GM19035 (cell line): ENCODE measurements around the gene GPS1.

Experiments used
- ATAC-seq: cut with Tn5 transposase; IDR thresholded peaks from one replicate; pipeline ENCODE4 v1.9.1; 2021; ENCODE audit not compliant: unreplicated experiment

The GPS1 gene

DNA sequence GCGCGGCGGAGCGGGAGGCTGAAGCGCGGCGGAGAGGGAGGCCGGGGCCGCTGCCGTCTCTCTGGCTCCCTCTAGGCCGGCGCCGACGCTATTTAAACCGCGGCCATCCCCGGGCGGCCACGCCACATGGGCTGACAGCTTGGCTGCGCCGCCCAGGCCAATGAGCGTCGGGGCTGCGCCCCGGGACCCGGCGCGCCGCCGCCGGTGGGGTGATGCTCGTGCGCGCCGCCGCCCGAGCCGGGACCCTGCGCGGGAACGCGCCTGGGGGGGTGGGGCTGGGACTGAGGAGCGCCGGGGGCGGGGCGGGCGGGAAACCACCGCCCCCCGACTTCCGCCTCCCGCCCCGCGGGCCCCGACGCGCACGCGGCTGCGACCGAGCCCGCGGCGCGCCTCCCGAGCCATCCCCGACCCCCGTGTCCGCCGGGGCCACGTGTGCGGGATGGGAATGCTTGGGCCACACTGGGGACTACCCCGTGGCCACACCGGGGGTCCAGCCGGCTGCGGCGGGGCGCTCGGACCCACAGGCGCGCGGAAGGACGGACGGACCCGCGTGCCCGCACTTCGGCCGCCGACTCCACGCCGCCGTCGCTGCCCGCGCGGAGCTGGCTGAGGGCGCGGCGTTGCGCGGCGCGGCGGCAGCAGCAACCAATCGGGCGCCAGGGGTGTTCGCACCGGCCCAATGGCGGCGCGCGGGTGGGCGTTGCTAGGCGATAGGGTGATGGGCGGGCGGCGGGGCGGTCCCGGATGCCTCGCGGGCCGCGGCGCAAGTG is 46.7 kb downstream of the GPS1 start, which contains the start of gene FASN:
FASN (minus strand) TSS at position 68 of the 770 bp plus-strand sequence. CDS start 1,791 bp downstream, outside the sequence.
- peak; percentile 70 for ATAC-seq

DNA sequence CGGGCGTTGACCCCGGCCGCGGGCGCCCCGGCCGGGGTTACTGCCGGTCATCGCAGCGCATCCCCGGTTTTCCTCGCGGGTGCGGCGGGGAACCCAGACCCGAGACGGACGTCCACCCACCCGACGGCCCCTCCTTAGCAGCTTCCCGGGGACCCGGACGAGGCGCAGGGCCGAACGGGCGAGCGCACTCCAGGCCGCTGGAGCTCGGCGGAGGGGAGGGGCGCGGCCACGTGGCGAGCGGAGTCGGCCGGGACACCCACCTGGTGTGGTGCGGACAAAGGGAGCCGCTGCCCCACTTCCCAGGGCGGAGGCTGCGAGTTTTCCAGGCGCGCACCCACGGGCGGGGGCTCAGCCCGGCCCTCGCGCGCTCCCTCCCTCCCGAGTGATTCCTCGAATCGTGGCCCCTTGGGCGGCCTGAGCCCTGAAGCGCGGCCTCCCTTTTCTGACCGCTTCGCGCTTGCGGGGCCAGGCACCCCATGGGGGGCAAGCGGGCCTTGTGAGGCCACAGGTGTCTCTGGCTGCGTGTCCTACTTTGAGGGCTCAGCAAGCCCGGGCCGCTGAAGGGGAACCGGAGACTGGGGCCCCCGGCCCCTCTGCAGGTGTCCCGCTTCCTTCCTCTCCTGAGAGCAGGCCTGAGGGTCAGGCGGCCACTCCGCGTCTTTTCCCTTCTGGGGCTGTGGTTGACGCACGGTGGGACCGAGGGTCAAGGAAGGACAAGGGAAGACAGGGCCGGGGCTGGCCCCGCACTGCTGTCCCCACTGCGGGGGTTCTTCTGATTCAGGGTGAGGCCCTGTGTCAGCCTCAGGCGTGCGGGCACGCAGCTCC is 47.5 kb downstream of the GPS1 start:
- ATAC-seq: peak; percentile 12

DNA sequence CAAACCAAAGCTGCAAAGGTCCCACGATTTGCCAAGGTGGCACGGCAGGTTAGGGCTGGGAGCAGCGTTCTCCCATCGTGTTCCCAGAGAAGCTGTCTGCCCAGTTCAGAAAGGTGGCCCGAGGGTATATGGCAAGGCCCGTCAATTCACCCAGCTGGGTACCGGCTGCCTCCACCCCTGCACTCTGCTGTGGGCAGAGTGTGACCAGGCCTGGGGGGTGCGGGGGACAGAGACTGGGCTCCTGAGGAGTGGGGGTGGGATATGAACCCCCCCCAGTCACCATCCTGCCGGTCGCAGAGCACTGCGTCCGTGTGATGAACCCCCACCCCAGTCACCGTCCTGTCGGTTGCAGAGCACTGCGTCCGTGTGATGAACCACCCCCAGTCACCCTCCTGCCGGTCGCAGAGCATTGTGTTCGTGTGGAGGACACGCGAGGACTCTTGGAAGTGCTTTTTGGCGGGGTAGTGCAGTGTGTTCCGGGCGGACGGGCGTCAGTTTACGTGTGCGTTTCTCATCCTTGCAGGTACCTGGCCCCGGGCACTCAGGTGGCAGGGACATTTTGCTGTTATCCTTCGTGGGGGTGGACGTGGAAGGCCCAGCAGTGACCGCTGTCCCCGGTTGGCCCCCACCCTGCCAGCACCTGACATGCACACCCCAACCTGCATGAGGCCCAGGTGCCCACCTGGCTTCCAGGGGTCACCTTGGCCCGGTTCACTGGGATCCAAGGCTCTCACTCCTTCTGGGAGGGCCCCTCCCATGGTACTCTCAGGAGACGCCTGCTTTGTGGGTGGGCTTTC is 49.0 kb downstream of the GPS1 start:
- no peak for ATAC-seq

DNA sequence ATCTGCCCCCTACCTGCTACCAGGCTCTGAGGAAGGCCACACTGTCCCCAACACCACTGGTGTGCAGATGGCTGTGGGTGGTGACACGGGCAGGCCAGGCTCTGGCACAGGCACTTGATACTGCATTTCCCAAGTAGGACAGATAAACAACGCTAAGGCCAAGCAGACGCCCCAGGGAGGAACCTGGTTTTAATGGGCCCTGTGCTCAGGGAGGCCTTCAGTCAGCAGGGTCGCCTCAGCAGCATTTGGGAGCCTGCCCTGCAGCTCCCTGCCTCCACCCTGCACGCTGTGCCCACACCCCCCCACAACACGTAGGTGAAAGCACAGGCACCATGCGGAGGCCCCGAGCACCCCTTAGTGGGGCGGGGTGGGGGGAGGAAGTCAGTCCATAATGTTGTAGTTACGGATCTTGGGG is 49.6 kb downstream of the GPS1 start:
- ATAC-seq: no peak

DNA sequence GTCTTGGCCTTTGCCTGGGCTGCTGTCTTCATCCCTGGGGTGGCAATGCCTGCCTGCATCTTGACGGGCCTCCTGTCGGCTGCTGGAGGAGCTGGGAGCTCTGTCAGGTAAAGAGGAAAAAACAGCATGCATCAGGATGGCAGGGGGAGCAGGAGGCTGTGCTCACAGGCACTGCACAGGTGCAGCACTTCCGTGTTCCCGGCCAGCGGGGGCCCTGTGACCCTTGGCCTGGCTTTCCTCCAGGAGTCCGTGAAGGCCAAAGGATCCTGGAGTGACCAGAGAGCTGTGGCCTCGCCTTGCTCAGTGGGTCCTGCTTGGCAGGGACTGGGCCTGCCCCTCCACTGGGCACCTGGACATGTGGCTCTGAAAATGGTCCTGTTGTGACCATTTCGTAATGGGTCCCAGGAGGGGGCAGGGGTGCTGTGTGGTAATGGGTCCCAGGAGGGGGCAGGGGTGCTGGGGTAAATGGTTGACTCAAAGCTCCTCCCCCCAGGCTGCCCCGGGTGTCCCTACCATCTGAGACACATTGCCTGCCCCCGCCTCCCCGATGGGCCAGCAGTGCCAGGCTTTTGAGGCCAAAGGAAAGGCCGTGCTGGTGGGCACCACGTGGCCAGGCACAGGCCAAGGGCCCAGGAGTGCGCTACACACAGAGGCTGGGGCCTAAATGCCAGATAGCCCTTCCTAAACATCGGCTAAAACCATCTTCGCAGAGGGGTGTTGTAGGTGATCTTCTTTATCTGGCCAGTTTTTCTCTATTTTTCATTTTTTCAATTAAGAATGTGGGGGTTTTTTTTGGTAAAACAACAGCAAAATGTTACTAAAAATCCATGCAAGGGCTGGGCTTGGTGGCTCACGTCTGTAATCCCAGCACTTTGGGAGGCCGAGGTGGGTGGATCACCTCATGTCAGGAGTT is 50.3 kb downstream of the GPS1 start:
- ATAC-seq: no peak

DNA sequence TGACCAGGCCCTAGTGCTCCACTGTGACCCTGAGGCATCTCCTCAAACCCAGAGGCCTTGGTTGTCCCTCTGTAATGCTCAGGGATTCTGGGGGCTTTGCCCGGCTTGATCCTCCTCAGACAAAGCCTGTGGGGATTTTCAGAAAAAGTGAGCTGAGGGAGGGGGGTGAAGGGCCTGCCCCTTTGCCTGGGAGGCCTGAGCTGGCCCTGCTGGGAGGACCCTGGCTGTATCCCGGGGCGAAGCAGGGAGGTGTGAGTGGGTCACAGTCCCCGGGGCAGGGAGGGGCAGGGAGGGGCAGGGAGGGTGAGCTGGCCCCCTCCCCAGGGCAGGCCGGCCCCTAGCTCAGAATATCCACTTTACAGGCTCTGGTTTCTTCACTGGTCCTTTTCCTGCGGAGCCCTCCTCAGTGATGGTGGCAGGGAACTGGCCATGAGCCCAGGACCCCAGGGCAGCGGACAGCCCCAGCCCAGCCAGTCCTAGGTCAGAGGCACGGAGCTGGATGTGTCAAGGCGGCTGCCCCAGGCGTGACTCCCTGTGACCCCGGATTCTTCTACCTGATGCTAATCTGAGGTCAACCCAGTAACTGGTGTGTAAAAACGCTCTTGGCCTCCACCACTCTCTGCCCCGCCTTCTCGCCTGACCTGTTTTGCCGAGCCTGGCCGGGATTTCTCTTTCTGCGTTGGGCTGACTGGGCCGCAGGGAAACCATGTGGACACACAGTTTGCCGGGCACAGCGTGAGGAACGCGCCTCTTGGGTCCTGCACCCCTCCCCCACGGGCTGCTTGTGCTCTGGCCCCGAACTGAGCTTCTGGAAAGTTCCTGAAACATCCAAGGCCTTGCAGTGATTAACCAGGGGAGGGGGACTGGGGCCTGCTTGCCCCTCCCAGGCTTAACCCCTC is 52.1 kb downstream of the GPS1 start:
- ATAC-seq: no peak

DNA sequence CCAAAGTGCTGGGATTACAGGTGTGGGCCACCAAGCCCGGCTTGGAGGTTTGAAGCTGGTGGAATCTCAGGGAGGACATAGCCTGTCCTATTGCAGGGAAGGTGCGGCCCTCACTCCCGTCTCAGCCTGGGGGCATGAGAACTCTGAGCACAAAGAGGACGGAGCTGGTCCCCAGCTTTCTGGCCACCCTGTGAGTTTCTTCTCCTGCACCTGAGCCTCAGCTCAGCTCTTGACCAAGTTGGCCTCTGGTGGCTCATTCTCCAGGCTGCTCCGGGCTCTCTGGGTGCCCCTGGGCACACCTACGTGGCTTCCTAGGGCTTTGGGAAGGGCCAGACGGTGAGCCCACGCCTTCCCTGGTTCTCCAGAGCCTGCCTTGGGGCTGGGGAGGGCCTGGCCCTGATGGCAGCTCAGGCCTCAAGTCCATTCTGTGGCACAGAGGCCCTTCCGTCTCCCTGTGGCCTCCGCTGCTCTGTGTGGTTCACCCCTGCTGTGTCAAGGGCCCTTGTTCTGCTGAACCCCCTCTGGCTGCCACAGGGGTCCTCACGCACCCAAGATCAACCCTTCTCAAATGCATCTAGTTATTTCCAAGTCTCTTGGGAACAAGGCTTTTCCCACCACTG is 53.2 kb downstream of the GPS1 start:
- no peak for ATAC-seq

DNA sequence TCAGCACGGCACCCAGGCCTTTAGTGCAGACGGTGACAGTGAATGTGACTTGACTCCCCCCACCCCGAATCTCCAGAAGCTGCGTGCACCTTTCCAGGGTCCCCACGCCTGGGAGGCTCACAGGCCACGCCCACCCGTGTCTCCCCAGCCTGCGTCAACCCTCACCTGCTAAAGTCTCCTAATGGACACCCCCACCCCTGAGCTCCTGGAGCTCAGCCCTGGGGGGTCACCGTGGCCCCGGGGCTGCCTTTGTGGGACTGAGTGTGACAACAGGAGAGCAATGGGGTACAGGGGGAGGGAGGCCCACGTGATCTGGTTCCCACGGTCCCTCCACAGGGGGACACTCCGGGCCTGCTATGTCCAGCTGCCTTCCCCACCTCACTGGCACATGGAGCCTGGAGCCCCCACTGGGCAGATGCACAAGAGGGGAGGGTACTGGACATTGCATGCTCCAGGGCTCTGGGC is 53.8 kb downstream of the GPS1 start:
- ATAC-seq: no peak

DNA sequence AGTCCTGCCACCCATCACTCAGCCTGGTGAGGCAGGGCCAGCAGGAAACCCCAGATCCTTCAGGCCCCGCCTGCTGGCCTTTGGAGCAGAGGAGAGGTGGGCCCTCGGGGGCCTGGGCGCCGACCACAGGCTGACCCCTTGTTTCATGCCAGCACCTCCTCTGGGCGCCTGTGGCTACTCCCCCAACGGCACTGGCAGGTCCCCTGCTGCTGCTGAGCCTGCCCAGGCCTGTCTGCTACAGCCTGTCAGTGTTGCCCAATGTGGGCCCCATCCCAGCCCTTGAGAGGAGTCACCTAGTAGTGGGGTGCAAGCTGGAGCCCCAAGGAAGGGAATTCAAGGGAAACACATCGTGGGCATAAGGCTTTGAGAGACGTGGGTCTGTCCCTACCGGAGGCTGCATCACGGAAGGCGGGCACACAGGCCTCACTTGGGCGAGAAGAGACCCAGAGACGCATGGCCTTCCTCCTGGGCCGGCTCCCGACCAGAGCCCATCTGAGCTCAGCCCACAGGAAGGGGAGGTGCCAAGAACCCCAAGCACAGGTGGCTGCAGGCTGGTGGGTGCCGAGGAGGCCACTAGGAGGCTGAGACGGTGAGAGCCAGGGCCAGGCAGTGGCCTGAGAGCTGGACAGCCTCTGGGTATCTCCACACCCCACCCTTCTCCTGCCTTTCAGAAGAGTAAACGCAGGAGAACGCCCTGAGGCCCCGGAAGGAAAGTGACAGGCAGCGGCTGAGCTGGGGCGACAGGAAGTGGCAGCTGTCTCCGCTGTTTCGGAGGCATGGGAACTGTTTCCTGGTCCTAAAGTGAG is 54.4 kb downstream of the GPS1 start:
- ATAC-seq: peak; percentile 86

DNA sequence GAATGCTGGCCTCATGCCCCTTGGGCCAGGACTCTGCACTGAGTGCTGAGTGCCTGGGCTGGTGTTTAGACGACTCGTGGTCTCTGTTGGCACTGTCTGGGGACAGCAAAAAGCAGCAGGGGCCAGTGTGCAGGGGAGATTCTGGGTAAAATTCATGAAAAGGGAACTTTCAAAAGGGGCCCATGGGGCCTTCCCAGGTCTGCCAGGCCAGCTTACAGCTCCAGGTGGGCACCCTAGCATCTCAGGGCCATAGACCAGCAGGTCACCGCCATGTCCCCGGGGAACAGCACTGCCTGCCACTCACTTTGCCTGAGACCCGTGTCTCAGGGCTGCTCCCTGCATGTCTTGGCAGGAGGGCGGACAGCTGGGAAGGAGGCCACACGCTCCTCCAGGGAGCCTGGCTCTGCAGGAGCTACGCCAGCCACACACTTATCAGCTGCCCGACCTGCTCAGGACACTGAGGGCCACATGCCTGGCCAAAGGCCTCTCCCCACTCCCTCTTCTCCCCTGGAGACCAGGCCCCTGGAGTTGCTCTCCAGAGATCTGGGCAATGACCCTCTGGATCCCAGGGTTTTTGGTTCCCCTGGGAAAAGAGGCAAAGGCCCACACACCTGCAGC is 55.1 kb downstream of the GPS1 start:
- ATAC-seq: peak; percentile 20
